Kidney (tissue), 14 donors: ENCODE results near the gene THY1. TPM values are rescaled to one million over a fixed set of nuclear protein-coding genes. Genes with fewer than 3 reads are reported as not detected.

Source experiments
- DNase-seq, 5 donors: peaks; one replicate each; pipeline ENCODE4 v3.0.0-alpha.2; 2013 to 2020
- FAIRE-seq: peaks from 2 replicates; lab custom pipeline; 2012; peaks lifted over from hg19 to GRCh38; lab: Jason Lieb, UNC
- H3K27ac ChIP-seq, 2 donors: one replicate each; pipeline ENCODE4 v1.7.0; 2013; ENCODE audit warnings: low read depth in 2 of 2, low read length in 2 of 2, inconsistent platforms in 1 of 2
- H3K27me3 ChIP-seq: one replicate; pipeline ENCODE4 v1.7.1; 2013; ENCODE audit warnings: low read length, inconsistent platforms; ENCODE audit not compliant: control insufficient read depth, insufficient read depth
- H3K36me3 ChIP-seq, 3 donors: one replicate each; pipeline versions ENCODE4 v1.7.0 to v1.7.1; 2013; ENCODE audit warnings: low read length in 3 of 3, control low read depth in 1 of 3, inconsistent platforms in 1 of 3; ENCODE audit not compliant: insufficient read depth in 3 of 3, control insufficient read depth in 2 of 3
- H3K4me1 ChIP-seq, 3 donors: one replicate each; pipeline versions ENCODE4 v1.7.0 to v1.7.1; 2013; ENCODE audit warnings: low read length in 3 of 3, inconsistent platforms in 1 of 3, low read depth in 1 of 3; ENCODE audit not compliant: control insufficient read depth in 2 of 3, insufficient read depth in 2 of 3
- H3K4me3 ChIP-seq, 3 donors: one replicate each; pipeline versions ENCODE4 v1.7.0 to v1.8.1; 2013; ENCODE audit warnings: low read length in 3 of 3, control low read depth in 1 of 3, inconsistent platforms in 1 of 3
- H3K9ac ChIP-seq, 3 donors: one replicate each; pipeline versions ENCODE4 v1.7.0 to v1.7.1; 2013; ENCODE audit warnings: low read length in 3 of 3, control low read depth in 1 of 3, inconsistent platforms in 1 of 3
- H3K9me3 ChIP-seq, 3 donors: one replicate each; pipeline versions ENCODE4 v1.7.0 to v1.7.1; 2013; ENCODE audit warnings: low read length in 3 of 3, control low read depth in 1 of 3, inconsistent platforms in 1 of 3; ENCODE audit not compliant: control insufficient read depth in 2 of 3, insufficient read depth in 1 of 3
- intact Hi-C: fragments of 100-400 bp; cut with DNase I; formaldehyde crosslinking; loops from one replicate; pipeline ENCODE4 v1.11.1; 2022
- polyA plus RNA-seq: library from polyadenylated mRNA; stranded (reverse); fragments of 350-450 nt; fragmentation: Illumina TruSeq; extraction: RNeasy Lipid Tissue Mini Kit (QIAGEN cat#74804); gene quantifications from one replicate; pipeline ENCODE4 v1.2.3, GENCODE V29; 2014; ENCODE audit warnings: low read depth, low replicate concordance; ENCODE audit not compliant: insufficient read depth
- total RNA-seq: library from RNA; stranded (reverse); fragmentation: NEBNext Ultra II Directional; extraction: Animal tissue kit (Norgen Biotek cat#: 25700); gene quantifications from one replicate; pipeline ENCODE4 v1.2.1, GENCODE V29; 2021
- TF ChIP-seq, protein P1 (sequence below): IDR thresholded peaks from 3 replicates; pipeline ENCODE4 v1.5.1; 2012; ENCODE audit warnings: mild to moderate bottlenecking, moderate library complexity, borderline replicate concordance; ENCODE audit not compliant: insufficient read depth; ENCODE audit errors: extremely low read depth
- donor health status: control.
- donor health status: control.
- donor health status: control.
- donor health status: control.
- donor health status: control.
- donor health status: DM: yes; HTN: yes; CAD: no.
- donor health status: Normal renal cell carcinoma (clear cell type).

THY1 gene
- total and polyA plus RNA-seq, 2 donors from 2014 or later: 17.5 to 240 TPM

DNA sequence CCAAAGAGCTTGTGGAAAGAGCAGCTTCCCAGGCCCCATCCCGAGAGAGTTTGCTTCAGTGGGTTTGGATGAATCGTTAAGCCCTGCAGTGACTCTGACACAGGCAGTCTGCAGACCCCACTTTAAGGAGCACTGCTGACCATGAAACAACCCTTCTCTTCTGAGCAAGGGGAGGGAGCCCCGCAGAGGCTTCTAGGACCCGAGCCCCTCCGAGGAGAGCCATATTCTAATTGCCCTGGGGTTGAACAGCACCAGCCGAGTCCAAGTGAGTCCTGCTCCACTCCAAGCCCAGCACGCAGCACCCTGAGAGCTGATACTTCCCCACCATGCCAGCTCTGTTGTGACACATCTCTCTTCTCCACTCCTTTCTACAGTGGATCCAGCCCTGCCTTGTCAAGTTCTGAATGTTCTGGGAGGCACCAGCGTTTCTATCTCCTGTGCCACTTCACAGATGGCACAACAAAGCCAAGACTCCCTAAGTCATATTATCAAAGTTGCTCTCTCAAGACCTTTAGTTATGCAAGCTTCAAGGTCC is 51.8 kb downstream of the THY1 start:
- peak overlapping the region; percentile 91 to 97 for H3K27ac ChIP-seq
- DNase-seq (peak in 1 of 5 donors; percentile 40), FAIRE-seq (no peak)
- peak overlapping the region in 2 of 3 donors; percentile 20 to 78 for H3K9ac ChIP-seq
- no peaks in the 10 kb centered on the region for H3K36me3 ChIP-seq
- H3K27me3 ChIP-seq: no peaks in the 10 kb centered on the region
- peaks cover 7 to 70% (median 55%) of the 10 kb centered on the region in 3 donors for H3K4me1 ChIP-seq
- intact Hi-C loops: no loop called here
- H3K9me3 ChIP-seq: no peaks in the 10 kb centered on the region
- TF ChIP-seq, protein P1, sequence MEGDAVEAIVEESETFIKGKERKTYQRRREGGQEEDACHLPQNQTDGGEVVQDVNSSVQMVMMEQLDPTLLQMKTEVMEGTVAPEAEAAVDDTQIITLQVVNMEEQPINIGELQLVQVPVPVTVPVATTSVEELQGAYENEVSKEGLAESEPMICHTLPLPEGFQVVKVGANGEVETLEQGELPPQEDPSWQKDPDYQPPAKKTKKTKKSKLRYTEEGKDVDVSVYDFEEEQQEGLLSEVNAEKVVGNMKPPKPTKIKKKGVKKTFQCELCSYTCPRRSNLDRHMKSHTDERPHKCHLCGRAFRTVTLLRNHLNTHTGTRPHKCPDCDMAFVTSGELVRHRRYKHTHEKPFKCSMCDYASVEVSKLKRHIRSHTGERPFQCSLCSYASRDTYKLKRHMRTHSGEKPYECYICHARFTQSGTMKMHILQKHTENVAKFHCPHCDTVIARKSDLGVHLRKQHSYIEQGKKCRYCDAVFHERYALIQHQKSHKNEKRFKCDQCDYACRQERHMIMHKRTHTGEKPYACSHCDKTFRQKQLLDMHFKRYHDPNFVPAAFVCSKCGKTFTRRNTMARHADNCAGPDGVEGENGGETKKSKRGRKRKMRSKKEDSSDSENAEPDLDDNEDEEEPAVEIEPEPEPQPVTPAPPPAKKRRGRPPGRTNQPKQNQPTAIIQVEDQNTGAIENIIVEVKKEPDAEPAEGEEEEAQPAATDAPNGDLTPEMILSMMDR: no peak
- peak overlapping the region in 2 of 3 donors; percentile 51 to 53 for H3K4me3 ChIP-seq

DNA sequence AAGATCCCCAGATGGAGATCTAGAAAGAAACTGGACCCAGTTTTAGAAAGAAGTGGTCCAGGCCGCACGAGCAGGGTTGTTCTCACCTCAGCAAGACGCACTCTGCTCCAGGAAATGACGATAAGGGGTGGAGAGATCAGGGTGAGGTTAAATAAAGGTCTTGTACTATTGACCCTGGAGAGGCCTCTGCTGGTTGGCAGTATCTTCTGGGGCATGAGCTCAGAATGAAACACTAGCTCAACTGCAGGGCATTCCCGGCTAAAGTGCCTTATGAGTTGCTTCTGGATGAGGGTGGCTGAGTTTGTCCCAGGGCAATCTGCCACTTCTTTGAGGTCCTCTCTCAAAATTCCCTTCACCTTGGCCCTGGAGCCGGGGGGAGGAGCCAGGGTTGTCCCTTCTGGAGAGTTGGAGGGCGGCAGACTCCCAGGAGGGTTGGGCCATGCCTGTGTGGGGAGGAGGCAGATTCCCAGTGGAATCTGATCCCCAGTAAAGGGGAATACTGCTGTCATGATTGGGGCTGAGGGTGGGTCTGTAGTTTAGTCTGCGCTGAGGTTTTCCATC is 52.4 kb downstream of the THY1 start:
- Histone ChIP-seq H3K9ac (peak overlapping the region in 1 of 3 donors; percentile 78), H3K4me3 (peak overlapping the region in 2 of 3 donors; percentile 51 to 53), H3K27ac (peak overlapping the region; percentile 91 to 97), H3K36me3 (no peaks in the 10 kb centered on the region), H3K27me3 (no peaks in the 10 kb centered on the region), H3K4me1 (peaks cover 7 to 68% (median 52%) of the 10 kb centered on the region in 3 donors), H3K9me3 (no peaks in the 10 kb centered on the region)
- FAIRE-seq: no peak
- TF ChIP-seq, protein P1: no peak
- intact Hi-C loops: no loop called here
- peak in 4 of 5 donors; percentile 32 to 86 (median 48) for DNase-seq

DNA sequence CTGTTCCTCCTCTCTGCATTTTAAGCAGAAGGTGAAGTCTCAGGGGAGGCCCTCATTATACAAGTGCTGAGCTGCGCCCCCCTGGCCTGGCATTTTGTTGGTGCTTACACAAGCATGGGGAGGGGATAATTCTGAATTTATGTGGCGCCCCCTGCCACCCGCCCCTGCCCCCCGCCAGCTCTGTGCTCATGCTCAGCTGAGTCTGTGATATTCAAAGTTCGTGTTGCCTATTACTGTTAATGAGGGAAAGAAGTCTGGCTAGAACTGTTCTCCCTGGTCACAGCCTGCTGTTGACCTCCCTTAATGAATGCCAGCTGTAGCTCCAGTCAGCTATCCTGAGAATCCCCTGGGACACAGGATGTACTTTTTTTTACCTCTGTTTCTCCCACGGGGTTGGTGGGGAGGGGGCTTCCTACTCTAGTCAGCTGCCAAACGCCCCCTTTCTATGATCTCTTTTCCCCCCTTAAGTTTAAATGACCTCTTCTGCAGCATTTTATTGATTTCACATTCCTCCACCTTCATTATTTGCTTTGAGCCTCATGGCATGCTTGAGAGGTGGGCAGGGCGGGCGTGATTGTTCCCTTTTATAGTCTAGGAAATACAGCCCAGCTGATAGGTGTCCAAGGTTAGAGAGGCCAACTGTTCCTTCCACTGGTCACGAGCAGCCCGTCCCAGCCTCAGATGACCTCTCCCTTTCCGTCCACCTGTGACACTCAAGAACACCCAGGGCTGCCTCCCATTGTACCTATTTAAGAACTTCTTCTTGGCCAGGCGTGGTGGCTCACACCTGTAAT is 53.6 kb downstream of the THY1 start:
- H3K36me3 ChIP-seq: no peaks in the 10 kb centered on the region
- TF ChIP-seq, protein P1: no peak
- peak overlapping the region in 1 of 3 donors; percentile 53 for H3K4me3 ChIP-seq
- H3K9me3 ChIP-seq: no peaks in the 10 kb centered on the region
- H3K27ac ChIP-seq: peak overlapping the region; percentile 91 to 97
- peak overlapping the region in 1 of 3 donors; percentile 78 for H3K9ac ChIP-seq
- FAIRE-seq: no peak
- intact Hi-C loops: no loop called here
- DNase-seq: peak; percentile 22 to 78 (median 61)
- H3K27me3 ChIP-seq: no peaks in the 10 kb centered on the region
- H3K4me1 ChIP-seq: peaks cover 7 to 71% (median 54%) of the 10 kb centered on the region in 3 donors
